ENCODE measurements around the gene SLC2A5.

GRCh38 chr1:9005395-9005708 is 64.1 kb downstream of the SLC2A5 start:
- TF ChIP-seq ATF6 (CRISPR knock-in tag; IDR thresholded peaks at IDR 0.05) (no peak), POLR2A (conservative IDR thresholded peaks at IDR 0.05) (no peak), IRF1 (CRISPR knock-in tag; IDR thresholded peaks at IDR 0.05; ENCODE audit: borderline replicate concordance) (no peak), EP300 (IDR thresholded peaks at IDR 0.05; ENCODE audit: low read length) (no peak), RFX7 (CRISPR knock-in tag; IDR thresholded peaks at IDR 0.05) (no peak), RBBP5 (IDR thresholded peaks at IDR 0.05; ENCODE audit: borderline replicate concordance, insufficient read depth, low read length, poor library complexity, severe bottlenecking) (no peak), ZNF592 (IDR thresholded peaks at IDR 0.05) (no peak), YY1 (IDR thresholded peaks at IDR 0.05; ENCODE audit: borderline replicate concordance in 1 of 3, control insufficient read depth in 1 of 3, extremely low read depth in 1 of 3, insufficient read depth in 3 of 3, insufficient read length in 1 of 3, insufficient replicate concordance in 2 of 3, low read depth in 1 of 3, low read length in 2 of 3) (no peak), ZFP91 (CRISPR knock-in tag; IDR thresholded peaks at IDR 0.05) (no peak)
